NCI-H1436 (cell line): ENCODE data around the gene IFFO2.
A peak's percentile ranks its signal among the peaks of the same experiment; 100 is the strongest.

Experiments used
- DNase-seq: peaks from one replicate; lab custom pipeline; 2025; lab: John Stamatoyannopoulos, UW

The IFFO2 gene

DNA sequence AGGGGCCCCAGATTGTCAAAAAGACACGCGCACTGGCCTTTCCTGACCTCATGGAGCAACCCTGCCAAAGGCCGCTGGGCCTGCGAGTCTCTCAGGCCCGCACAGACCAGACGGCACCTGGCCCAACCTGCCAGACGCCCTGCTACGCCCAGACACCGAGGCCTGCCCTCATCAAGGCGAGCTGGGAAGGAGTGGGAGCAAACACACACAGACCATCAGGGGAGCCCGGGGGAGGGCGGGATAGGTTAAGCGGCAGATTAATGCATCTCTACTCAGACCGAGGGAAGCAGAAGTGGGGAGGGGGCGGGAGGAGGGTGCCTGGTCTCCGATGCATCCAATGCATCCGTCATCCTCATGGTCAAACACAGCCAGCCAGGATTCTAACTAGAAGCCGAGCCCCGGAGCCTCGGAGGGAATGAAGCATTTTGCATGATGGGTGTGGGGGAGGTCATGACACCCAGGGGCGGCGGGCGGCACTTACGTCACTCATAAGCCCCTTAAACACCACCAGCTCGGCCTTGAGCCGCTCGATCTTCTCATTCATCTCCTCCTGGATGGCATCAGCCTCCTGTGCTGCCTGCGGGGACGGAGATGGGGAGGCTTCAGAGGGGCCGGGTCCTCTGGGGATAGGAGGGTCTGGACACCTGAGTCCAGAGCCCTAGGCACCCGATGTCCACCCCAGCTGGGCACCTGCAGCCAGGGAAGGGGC is 37.1 kb downstream of the IFFO2 start:
- no peak for DNase-seq

DNA sequence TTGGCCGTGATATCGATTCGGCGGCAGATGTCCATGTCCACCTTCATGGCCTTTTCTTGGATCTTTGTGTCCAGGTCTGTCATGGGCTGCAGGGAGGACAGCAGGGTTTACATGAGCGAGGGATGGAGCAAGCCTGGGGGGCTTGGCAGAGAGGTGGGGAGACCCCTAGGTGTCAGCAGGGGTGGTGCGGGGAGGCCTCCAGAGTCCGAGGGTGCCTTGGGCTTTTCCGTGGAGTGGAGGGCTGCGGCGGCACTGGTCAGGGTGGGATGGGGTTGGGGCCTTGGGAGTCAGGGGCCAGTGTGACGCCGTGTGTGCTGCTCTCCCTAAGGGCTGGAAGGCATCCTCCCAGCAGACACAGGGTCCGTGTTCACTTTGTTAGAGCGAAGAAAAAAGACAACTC is 38.1 kb downstream of the IFFO2 start:
- no peak for DNase-seq

DNA sequence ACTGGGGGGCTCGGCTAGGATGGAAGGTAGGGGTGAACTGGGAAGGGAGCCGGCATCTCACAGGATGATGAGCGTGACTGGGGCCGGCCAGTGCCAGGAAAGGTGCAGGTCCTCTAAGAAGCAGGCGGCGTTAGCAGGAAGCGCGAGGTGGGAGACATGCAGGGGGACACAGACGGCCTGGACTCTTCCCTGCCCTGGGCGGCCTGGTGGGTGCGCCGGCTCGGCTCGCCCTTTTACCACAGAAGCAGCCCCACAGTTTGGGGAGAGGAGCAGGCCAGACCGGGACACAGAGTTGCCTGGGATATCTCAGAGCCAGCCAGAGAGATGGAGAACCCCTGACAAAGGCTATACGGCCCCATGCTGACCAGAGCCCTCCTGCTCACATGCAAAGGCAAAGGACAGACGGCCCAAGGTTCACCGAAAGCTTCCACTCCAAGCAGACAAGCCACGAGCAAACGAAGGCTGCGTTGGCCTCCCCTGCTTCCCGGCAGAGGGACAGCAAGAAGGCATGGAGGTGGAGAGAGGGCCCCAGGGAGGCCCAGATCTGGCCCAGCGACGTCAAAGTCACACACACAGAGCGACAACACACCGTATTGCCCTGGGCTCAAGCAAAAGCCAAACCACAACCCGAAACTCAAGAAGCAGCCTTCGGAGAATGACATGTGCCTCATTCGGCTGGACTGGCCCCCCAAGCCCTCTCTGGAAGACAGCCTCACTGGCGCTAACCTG is 39.2 kb downstream of the IFFO2 start:
- DNase-seq = no peak

GRCh38 chr1:18915341-18915740 is 41.1 kb downstream of the IFFO2 start:
- DNase-seq = no peak

- peak; percentile 26 for DNase-seq
These were observed 43.2 kb downstream of the IFFO2 start for GRCh38 chr1:18913065-18913835.

- no peak for DNase-seq
These were observed 43.9 kb downstream of the IFFO2 start for GRCh38 chr1:18912550-18912949.

DNA sequence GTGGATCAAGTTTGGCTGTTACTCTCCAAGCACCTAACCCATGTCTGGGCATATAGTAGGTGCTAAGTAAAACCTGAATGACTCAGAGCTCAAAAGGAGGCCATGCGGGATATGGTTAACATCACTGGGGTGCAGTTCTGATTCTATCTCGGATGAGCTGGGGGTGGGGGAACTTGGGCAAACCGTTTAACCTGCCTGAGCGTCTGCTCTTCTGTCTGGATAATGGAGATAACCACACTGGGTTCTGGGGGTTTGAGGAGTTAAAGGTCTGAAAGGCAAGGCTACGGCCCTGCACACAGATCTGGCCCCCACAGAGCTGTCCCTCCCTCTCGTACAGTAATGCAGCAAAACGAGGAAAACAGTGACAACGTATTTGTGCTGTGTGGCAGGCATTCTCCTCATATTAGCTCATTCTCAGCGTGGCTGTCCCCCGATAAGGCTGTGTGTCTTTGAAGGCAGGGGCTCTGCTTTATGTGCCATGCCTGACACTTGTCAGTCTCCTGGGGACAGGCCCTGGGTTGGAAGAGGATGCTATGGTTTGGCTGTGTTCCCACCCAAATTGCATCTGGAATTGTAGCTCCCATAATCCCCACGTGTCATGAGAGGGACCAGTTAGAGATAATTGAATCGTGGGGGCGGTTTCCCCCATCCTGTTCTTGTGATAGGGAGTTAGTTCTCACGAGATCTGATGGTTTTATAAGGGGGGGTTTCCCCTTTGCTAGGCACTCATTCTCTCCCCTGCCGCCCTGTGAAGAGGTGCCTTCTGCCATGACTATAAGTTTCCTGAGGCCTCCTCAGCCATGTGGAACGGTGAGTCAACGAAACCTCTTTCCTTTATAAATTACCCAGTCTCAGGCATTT is 47.3 kb downstream of the IFFO2 start:
- DNase-seq = no peak

DNA sequence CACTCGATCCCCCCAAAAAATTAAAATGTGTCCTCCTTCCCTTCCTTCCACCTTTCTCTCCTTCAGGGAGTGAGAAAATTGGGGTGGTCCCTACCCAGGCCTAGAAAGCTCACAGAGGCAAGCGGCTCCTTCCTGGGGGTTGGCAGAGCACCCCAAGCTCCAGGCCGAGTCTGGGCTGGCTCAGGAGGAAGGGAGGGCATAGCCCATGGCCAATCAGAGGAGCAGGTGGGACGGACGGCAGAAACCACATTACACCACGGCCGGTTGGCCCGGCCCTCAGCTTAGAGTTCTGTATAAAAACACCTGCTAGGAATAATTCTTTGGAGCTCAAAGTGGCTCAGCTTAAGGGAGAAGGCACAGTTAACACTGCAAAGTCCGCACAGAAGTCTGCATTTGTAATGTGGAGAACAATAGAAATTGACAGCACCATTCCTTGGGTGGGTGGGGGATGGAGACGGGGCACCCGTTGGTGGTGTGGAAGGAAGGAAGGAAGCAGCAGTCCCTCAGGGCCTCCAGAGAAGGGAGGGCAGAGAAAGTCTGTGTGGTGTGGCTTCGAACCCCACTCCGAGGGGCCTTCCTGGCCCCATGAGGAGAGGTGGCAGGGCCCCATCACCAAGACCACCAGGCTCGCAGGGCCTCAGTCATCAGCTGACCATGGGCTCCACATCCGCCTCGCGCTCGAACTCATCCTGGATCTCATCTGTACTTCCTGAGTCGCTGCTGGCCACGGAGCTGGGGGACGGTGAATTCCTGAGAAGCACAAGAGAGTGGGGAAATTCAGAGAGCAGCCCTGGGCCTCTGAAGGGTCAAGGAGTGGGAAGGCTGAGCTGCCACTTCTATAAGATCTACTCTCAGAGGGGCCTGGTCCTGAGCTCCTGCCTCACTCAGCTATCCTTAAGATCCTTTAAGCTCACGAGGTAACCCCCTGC is 48.3 kb downstream of the IFFO2 start:
- no peak for DNase-seq

GRCh38 chr1:18907021-18907916 is 49.2 kb downstream of the IFFO2 start:
- peak; percentile 19 for DNase-seq

- no peak for DNase-seq
These were observed 53.2 kb downstream of the IFFO2 start for GRCh38 chr1:18903291-18903756.

DNA sequence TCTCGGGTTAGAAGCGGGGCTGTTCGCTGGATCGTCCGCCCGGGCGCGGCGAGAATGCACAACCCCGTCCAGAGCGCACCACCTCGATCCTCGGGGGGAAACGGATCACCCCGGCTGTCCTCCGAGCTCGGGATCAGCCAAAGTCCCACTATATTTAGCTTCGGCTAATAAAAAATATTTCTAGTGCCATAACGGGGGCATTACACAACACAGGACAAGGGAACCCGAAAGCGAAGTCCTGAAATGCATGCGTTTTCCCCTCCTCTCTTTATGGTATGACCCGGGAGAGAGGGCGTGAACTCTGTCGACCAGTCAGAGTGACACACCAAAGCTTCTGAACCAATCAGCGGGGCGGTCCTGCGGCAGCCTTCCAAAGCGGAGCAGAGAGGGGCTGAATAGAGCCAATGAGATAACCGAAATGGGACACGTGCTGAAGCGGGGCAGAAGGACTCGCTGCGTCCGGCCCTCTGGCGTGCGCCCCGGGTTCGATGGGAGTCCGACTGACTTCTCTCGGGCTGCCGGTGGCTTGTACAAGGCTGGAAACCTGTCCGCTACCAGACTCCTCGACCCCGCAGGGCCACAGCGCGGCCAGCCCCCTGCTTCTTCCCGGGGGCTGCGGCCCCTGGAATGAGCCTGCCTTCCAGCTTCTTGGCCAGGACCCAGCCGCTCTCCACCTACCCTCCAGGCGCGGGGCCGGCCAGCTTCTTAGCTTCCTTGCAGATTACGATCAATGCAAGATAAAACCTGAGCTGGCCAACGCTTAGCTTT is 53.8 kb downstream of the IFFO2 start, which contains the start of gene ALDH4A1:
Gene ALDH4A1, minus strand, starts transcription at position 33 of the 768 bp plus-strand sequence. Its CDS starts 32 bp downstream, at position 1.
- peak; percentile 93 for DNase-seq

DNA sequence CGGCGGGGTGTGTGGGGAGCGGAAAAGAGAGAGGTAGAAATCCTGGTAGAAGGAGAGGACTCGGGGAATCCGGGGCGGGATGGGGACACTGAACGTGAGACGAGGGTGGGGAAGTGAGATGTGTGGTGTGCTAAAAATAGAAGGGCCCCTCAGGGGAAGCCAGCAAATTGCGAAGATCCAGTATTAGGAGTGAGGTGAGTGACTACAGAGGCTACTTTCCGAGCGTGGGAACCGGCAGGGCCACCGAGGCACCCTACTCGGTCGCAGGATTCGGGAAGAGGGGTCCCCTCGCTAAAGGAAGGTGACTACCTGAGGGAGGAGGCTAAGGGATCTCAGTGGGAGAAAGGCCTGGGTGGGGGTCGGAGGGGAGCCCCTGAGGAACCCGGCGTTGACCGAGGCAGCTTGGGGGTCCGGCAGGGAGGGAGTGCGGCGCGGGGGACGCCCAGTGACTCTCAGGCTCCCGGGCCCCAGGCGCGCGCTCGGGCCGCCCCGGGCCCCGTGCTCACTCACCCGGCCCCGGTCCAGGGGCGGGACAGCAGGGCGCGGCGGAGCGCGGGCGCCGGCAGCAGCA is 54.4 kb downstream of the IFFO2 start:
- no peak for DNase-seq

DNA sequence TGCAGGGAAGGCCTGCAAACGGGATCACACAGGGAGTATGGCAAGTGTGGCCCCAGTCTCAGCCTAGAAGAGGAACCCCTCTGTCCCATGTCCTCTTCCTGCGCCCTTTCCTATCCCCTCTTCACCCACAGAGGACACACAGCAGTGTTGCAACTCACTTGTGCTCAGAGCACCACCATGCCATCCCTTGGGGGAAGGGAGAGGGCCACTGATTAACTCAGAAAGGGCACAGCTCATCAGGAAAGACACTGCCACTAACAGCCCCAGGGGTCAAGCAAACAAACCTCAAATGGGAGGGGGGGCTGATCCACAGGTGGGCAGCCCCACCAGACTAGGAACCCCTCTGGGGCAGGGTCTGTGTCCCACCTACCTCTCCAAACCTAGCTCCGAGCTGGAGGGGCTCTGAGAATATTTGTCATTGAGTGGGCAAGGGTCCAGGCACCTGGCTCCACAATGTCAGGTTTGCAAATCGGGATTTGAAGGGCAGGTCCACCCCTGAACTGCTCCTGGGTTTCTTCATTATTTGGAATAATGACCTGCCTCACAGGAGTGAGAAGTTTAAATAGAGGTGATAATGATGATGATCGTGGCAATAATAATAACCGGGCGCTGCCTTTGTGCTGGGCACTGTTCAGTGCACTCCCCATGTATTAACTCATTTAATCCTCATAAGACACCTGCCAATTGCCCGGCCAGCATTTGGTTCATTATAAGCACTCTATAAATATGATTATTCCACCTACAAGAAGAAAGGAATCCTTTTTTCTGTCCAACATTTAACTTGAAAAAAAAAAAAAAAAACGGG is 55.1 kb downstream of the IFFO2 start:
- no peak for DNase-seq

- DNase-seq = no peak
These were observed 56.1 kb downstream of the IFFO2 start for GRCh38 chr1:18900303-18900841.

DNA sequence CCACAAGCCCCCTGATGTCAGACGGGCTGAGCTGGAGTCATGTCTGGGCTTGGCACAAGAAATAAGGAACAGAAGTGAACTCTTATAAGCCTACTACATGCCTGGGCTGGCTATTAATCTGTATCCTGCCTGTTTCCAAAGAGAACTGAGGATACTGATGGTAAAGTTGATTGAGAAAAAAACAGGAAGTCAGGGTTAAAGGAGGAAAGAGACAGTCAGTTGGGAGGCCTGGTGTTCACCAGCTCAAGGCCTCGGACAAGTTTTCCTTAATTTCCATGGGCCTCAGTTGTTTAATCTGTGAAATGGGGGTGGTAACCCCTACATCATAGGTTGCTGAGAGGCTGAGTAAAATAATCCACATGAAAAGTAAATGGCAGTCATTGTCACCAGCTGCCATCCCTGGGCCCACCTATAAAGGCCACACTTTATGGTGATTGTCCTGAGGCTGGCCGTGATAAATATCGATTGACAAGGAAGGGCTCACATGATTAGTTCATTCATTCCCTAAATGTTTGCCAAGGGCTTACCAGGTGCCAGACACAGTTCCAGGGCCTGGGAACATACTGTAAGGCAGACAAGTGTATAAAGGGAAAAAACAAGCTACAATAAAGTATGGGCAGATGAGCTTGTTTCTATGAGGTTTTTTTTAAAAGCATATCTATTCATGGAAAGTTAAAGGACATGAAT is 57.0 kb downstream of the IFFO2 start:
- no peak for DNase-seq

- DNase-seq = no peak
These were observed 57.9 kb downstream of the IFFO2 start for GRCh38 chr1:18898567-18898966.

DNA sequence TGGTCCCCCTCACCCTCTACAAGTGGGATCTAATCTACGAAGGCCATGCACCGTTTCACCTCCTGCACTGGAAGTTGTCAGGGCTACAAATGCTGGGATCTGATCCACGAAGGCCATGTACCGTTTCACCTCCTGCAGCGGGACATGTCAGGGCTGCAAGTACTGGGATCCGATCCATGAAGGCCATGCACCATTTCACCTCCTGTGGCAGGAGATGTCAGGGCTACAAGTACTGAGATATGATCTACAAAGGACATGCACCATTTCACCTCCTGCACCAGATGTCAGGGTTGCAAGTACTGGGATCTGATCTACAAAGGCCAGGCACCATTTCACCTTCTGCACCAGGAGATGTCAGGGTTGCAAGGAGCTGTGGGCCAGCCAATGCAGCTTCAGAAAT is 61.2 kb downstream of the IFFO2 start:
- no peak for DNase-seq
